ENCODE measurements around the gene FHIT.

GRCh38 chr3:60339304-60339703, 911.9 kb downstream of the FHIT start:
- TF ChIP-seq POLR2A (IDR thresholded peaks at IDR 0.05) (no peak), CTCF (IDR thresholded peaks at IDR 0.05) (no peak)
